GM23338 (cell line): ENCODE measurements around the gene APOD.

Experiments
- CREB1 ChIP-seq: fragments of 250-450 bp; sonication (Bioruptor Pico); IDR thresholded peaks from 2 replicates; pipeline ENCODE4 v1.5.0; 2020; ENCODE audit warnings: low read depth, mild to moderate bottlenecking, moderate library complexity
- EZH2 ChIP-seq: fragments of 200-600 bp; sonication (generic); IDR thresholded peaks from one replicate; pipeline ENCODE4 v1.8.0; 2017; ENCODE audit warnings: antibody characterized with exemption, mild to moderate bottlenecking, low read depth; ENCODE audit not compliant: unreplicated experiment
- EZH2phosphoT487 ChIP-seq: fragments of 200-600 bp; sonication (generic); IDR thresholded peaks from one replicate; pipeline ENCODE4 v1.8.1; 2018; ENCODE audit warnings: antibody characterized with exemption; ENCODE audit not compliant: unreplicated experiment
- JUNB ChIP-seq: IDR thresholded peaks from one replicate; pipeline ENCODE4 v1.6.1; 2016; ENCODE audit warnings: antibody characterized with exemption; ENCODE audit not compliant: unreplicated experiment
- POLR2AphosphoS5 ChIP-seq: IDR thresholded peaks from 2 replicates; pipeline ENCODE4 v1.6.1; 2016; ENCODE audit warnings: antibody characterized with exemption, low read depth
- ZNF114 ChIP-seq: fragments of 250-450 bp; sonication (Bioruptor Pico); IDR thresholded peaks from 2 replicates; pipeline ENCODE4 v1.5.0; 2020; ENCODE audit warnings: mild to moderate bottlenecking, moderate library complexity
- TF ChIP-seq, protein P1 (sequence below), 2 experiments: fragments of 200-600 bp in 1 of 2; sonication (generic) in 1 of 2; conservative IDR thresholded peaks; 2 replicates each; pipeline versions ENCODE4 v1.5.1 to v1.6.1; 2016 to 2017; ENCODE audit warnings: antibody characterized with exemption in 2 of 2, low read depth in 2 of 2, mild to moderate bottlenecking in 2 of 2, moderate library complexity in 1 of 2
- TF ChIP-seq, protein P2 (sequence below): IDR thresholded peaks from one replicate; pipeline ENCODE4 v1.6.1; 2018; ENCODE audit warnings: antibody characterized with exemption; ENCODE audit not compliant: unreplicated experiment
- TF ChIP-seq, protein P3 (sequence below): IDR thresholded peaks from 2 replicates; pipeline ENCODE4 v1.6.1; 2016; ENCODE audit warnings: antibody characterized with exemption

DNA sequence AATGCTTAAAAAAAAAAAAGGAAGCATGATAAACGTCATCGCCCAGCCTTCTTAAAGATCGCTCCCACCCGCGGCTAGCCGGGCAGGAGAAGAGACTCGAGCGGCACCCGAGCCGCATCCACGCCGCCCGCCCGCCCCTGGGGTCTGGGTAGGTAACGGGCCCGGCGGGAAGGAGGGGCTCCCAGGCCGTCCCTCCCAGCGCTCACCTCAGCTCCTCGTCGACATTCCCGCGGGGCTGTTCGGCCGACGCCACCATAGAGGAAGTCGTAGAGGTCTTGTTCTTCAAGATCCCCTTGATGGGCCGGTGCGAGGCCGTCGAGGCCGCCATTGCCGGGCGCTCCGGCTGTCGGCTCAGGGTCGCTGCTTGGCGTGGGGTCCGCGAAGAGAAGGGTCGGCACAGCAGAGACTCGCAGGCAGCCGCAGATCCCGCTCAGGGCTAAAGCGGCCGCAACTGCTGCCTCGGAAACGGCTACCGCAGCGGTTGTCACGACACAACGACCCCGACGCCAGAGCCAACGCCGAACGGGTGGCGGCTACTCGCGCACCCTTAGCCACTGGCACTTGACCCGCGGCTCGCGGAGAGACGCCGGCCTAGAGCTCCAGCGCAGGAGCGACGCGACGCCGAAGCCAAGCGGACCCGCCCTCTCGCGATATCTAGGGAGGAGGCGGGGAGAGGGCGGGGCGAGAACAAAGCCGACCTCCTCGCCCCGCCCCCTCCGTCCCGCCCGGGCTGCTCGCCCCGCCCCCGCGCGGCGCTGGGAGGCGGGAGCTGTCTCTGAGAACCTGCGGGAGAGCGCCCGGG, 40.8 kb downstream of the APOD start, which contains the start of gene PPP1R2:
- peak; percentile 95 for TF ChIP-seq POLR2AphosphoS5
- TF ChIP-seq, protein P1, sequence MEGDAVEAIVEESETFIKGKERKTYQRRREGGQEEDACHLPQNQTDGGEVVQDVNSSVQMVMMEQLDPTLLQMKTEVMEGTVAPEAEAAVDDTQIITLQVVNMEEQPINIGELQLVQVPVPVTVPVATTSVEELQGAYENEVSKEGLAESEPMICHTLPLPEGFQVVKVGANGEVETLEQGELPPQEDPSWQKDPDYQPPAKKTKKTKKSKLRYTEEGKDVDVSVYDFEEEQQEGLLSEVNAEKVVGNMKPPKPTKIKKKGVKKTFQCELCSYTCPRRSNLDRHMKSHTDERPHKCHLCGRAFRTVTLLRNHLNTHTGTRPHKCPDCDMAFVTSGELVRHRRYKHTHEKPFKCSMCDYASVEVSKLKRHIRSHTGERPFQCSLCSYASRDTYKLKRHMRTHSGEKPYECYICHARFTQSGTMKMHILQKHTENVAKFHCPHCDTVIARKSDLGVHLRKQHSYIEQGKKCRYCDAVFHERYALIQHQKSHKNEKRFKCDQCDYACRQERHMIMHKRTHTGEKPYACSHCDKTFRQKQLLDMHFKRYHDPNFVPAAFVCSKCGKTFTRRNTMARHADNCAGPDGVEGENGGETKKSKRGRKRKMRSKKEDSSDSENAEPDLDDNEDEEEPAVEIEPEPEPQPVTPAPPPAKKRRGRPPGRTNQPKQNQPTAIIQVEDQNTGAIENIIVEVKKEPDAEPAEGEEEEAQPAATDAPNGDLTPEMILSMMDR (conservative IDR thresholded peaks at IDR 0.05; ENCODE audit: low read depth in 2 of 2): no peak
- no peak for TF ChIP-seq EZH2
- TF ChIP-seq, protein P2, sequence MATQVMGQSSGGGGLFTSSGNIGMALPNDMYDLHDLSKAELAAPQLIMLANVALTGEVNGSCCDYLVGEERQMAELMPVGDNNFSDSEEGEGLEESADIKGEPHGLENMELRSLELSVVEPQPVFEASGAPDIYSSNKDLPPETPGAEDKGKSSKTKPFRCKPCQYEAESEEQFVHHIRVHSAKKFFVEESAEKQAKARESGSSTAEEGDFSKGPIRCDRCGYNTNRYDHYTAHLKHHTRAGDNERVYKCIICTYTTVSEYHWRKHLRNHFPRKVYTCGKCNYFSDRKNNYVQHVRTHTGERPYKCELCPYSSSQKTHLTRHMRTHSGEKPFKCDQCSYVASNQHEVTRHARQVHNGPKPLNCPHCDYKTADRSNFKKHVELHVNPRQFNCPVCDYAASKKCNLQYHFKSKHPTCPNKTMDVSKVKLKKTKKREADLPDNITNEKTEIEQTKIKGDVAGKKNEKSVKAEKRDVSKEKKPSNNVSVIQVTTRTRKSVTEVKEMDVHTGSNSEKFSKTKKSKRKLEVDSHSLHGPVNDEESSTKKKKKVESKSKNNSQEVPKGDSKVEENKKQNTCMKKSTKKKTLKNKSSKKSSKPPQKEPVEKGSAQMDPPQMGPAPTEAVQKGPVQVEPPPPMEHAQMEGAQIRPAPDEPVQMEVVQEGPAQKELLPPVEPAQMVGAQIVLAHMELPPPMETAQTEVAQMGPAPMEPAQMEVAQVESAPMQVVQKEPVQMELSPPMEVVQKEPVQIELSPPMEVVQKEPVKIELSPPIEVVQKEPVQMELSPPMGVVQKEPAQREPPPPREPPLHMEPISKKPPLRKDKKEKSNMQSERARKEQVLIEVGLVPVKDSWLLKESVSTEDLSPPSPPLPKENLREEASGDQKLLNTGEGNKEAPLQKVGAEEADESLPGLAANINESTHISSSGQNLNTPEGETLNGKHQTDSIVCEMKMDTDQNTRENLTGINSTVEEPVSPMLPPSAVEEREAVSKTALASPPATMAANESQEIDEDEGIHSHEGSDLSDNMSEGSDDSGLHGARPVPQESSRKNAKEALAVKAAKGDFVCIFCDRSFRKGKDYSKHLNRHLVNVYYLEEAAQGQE: no peak
- no peak for TF ChIP-seq JUNB
- no peak for TF ChIP-seq CREB1 (CRISPR knock-in tag)
- no peak for TF ChIP-seq EZH2phosphoT487
- TF ChIP-seq, protein P3, sequence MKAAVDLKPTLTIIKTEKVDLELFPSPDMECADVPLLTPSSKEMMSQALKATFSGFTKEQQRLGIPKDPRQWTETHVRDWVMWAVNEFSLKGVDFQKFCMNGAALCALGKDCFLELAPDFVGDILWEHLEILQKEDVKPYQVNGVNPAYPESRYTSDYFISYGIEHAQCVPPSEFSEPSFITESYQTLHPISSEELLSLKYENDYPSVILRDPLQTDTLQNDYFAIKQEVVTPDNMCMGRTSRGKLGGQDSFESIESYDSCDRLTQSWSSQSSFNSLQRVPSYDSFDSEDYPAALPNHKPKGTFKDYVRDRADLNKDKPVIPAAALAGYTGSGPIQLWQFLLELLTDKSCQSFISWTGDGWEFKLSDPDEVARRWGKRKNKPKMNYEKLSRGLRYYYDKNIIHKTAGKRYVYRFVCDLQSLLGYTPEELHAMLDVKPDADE: no peak
- no peak for TF ChIP-seq ZNF114
